IPS-18a (cell line): ENCODE data around the gene ATF5.

Experiments
- H3K27ac ChIP-seq: one replicate; pipeline ENCODE4 v1.5.1; 2013; ENCODE audit warnings: low read length
- H3K27me3 ChIP-seq: one replicate; pipeline ENCODE4 v1.6.1; 2013; ENCODE audit warnings: mild to moderate bottlenecking, low read length; ENCODE audit not compliant: control insufficient read depth, insufficient read depth
- H3K36me3 ChIP-seq: one replicate; pipeline ENCODE4 v1.6.1; 2013; ENCODE audit warnings: low read depth, low read length; ENCODE audit not compliant: control insufficient read depth
- H3K4me1 ChIP-seq: one replicate; pipeline ENCODE4 v1.6.1; 2013; ENCODE audit warnings: low read depth, low read length; ENCODE audit not compliant: control insufficient read depth
- H3K4me3 ChIP-seq: one replicate; pipeline ENCODE4 v1.5.1; 2013; ENCODE audit warnings: low read length
- H3K9ac ChIP-seq: one replicate; pipeline ENCODE4 v1.6.1; 2013; ENCODE audit warnings: mild to moderate bottlenecking, low read length, moderate library complexity
- H3K9me3 ChIP-seq: one replicate; pipeline ENCODE4 v1.6.1; 2013; ENCODE audit warnings: low read depth, low read length; ENCODE audit not compliant: control insufficient read depth

The ATF5 gene

GRCh38 chr19:49896863-49897621, 32.0 kb upstream of the ATF5 start, which contains the start of gene IL4I1:
Gene IL4I1 (minus strand): TSS chr19:49896887. CDS start chr19:49896160, 727 bp downstream.
- H3K36me3 ChIP-seq, result no peaks in the 10 kb centered on the region
- H3K4me3 ChIP-seq, result no peak within 1 kb of the TSS
- no peak within 1 kb of the TSS for H3K27ac ChIP-seq
- no peaks in the 10 kb centered on the region for H3K4me1 ChIP-seq
- H3K27me3 ChIP-seq, result no peaks in the 10 kb centered on the region
- H3K9ac ChIP-seq, result no peak within 1 kb of the TSS
- no peaks in the 10 kb centered on the region for H3K9me3 ChIP-seq

GRCh38 chr19:49904136-49904535, 24.9 kb upstream of the ATF5 start:
- H3K4me1 ChIP-seq, result peaks cover 3% of the 10 kb centered on the region
- H3K27me3 ChIP-seq, result no peaks in the 10 kb centered on the region
- H3K4me3 ChIP-seq, result no peak overlapping the region
- H3K9me3 ChIP-seq, result no peaks in the 10 kb centered on the region
- peaks cover 19% of the 10 kb centered on the region for H3K36me3 ChIP-seq
- no peak overlapping the region for H3K9ac ChIP-seq
- H3K27ac ChIP-seq, result no peak overlapping the region

GRCh38 chr19:49906879-49907564, 22.0 kb upstream of the ATF5 start:
- Histone ChIP-seq H3K4me1 (peaks cover 3% of the 10 kb centered on the region), H3K9ac (no peak overlapping the region), H3K27ac (no peak overlapping the region), H3K4me3 (no peak overlapping the region), H3K36me3 (peaks cover 29% of the 10 kb centered on the region), H3K27me3 (no peaks in the 10 kb centered on the region), H3K9me3 (no peaks in the 10 kb centered on the region)

GRCh38 chr19:49907745-49908446, 21.1 kb upstream of the ATF5 start:
- no peaks in the 10 kb centered on the region for H3K27me3 ChIP-seq
- H3K4me3 ChIP-seq, result no peak overlapping the region
- no peak overlapping the region for H3K27ac ChIP-seq
- no peaks in the 10 kb centered on the region for H3K9me3 ChIP-seq
- peaks cover 3% of the 10 kb centered on the region for H3K4me1 ChIP-seq
- H3K36me3 ChIP-seq, result peaks cover 35% of the 10 kb centered on the region
- no peak overlapping the region for H3K9ac ChIP-seq

GRCh38 chr19:49908480-49909420, 20.3 kb upstream of the ATF5 start:
- H3K27ac ChIP-seq, result no peak overlapping the region
- no peaks in the 10 kb centered on the region for H3K27me3 ChIP-seq
- H3K4me3 ChIP-seq, result no peak overlapping the region
- H3K4me1 ChIP-seq, result peaks cover 3% of the 10 kb centered on the region
- no peak overlapping the region for H3K9ac ChIP-seq
- no peaks in the 10 kb centered on the region for H3K9me3 ChIP-seq
- H3K36me3 ChIP-seq, result peaks cover 42% of the 10 kb centered on the region

GRCh38 chr19:49910179-49910578, 18.8 kb upstream of the ATF5 start:
- Histone ChIP-seq H3K27me3 (no peaks in the 10 kb centered on the region), H3K4me1 (peaks cover 3% of the 10 kb centered on the region)

GRCh38 chr19:49911381-49912145, 17.4 kb upstream of the ATF5 start:
- no peak overlapping the region for H3K4me3 ChIP-seq
- H3K4me1 ChIP-seq, result peaks cover 3% of the 10 kb centered on the region
- H3K27me3 ChIP-seq, result no peaks in the 10 kb centered on the region
- peaks cover 57% of the 10 kb centered on the region for H3K36me3 ChIP-seq
- no peak overlapping the region for H3K27ac ChIP-seq
- no peaks in the 10 kb centered on the region for H3K9me3 ChIP-seq
- H3K9ac ChIP-seq, result no peak overlapping the region

More at GRCh38 chr19:49910179-49910578, 18.8 kb upstream of the ATF5 start:
- Histone ChIP-seq H3K27ac (no peak overlapping the region), H3K36me3 (peaks cover 50% of the 10 kb centered on the region), H3K9ac (no peak overlapping the region), H3K9me3 (no peaks in the 10 kb centered on the region), H3K4me3 (no peak overlapping the region)

GRCh38 chr19:49912965-49913685, 15.9 kb upstream of the ATF5 start:
- no peak overlapping the region for H3K27ac ChIP-seq
- no peaks in the 10 kb centered on the region for H3K9me3 ChIP-seq
- H3K27me3 ChIP-seq, result no peaks in the 10 kb centered on the region
- peaks cover 50% of the 10 kb centered on the region for H3K36me3 ChIP-seq
- H3K4me1 ChIP-seq, result no peaks in the 10 kb centered on the region
- no peak overlapping the region for H3K4me3 ChIP-seq
- H3K9ac ChIP-seq, result no peak overlapping the region

- no peaks in the 10 kb centered on the region for H3K9me3 ChIP-seq
- no peaks in the 10 kb centered on the region for H3K27me3 ChIP-seq
- no peak overlapping the region for H3K9ac ChIP-seq
- no peak overlapping the region for H3K27ac ChIP-seq
- no peak overlapping the region for H3K4me3 ChIP-seq
- peaks cover 45% of the 10 kb centered on the region for H3K36me3 ChIP-seq
- H3K4me1 ChIP-seq, result no peaks in the 10 kb centered on the region
These were observed 15.3 kb upstream of the ATF5 start for GRCh38 chr19:49913720-49914119.

GRCh38 chr19:49915271-49915670, 13.7 kb upstream of the ATF5 start:
- H3K9me3 ChIP-seq, result no peaks in the 10 kb centered on the region
- H3K36me3 ChIP-seq, result peaks cover 40% of the 10 kb centered on the region
- no peak overlapping the region for H3K27ac ChIP-seq
- H3K4me1 ChIP-seq, result no peaks in the 10 kb centered on the region
- H3K9ac ChIP-seq, result no peak overlapping the region
- no peak overlapping the region for H3K4me3 ChIP-seq
- H3K27me3 ChIP-seq, result no peaks in the 10 kb centered on the region
